H9 (cell line): ENCODE data around the gene GGA1. TPM values are rescaled to one million over a fixed set of nuclear protein-coding genes. Genes with fewer than 3 reads are reported as not detected.

ENCODE experiments used
- DNase-seq: peaks from one replicate; pipeline ENCODE4 v3.0.0-alpha.2; 2017
- H2AFZ ChIP-seq: one replicate; pipeline ENCODE4 v1.6.1; 2013; ENCODE audit warnings: mild to moderate bottlenecking, low read length, control low read depth, moderate library complexity
- H2AK5ac ChIP-seq: 2 replicates; pipeline ENCODE4 v1.6.1; 2013; ENCODE audit warnings: low read length, control low read depth, mixed read lengths; ENCODE audit not compliant: insufficient read length
- H2BK120ac ChIP-seq: one replicate; pipeline ENCODE4 v1.6.1; 2013; ENCODE audit warnings: low read depth, mild to moderate bottlenecking, low read length, control low read depth, inconsistent platforms; ENCODE audit not compliant: poor library complexity, severe bottlenecking
- H2BK12ac ChIP-seq: 2 replicates; pipeline ENCODE4 v1.6.1; 2013; ENCODE audit warnings: low read length, control low read depth, mixed read lengths, low read depth; ENCODE audit not compliant: insufficient read length
- H2BK15ac ChIP-seq: 2 replicates; pipeline ENCODE4 v1.6.1; 2013; ENCODE audit warnings: low read depth, low read length, control low read depth
- H2BK20ac ChIP-seq: one replicate; pipeline ENCODE4 v1.6.1; 2013; ENCODE audit warnings: low read depth, mild to moderate bottlenecking, low read length, control low read depth, inconsistent platforms; ENCODE audit not compliant: poor library complexity, severe bottlenecking
- H2BK5ac ChIP-seq: 2 replicates; pipeline ENCODE4 v1.6.1; 2013; ENCODE audit warnings: low read length, control low read depth, mixed read lengths; ENCODE audit not compliant: insufficient read length
- H3K14ac ChIP-seq: 2 replicates; pipeline ENCODE4 v1.6.1; 2013; ENCODE audit warnings: low read length, control low read depth; ENCODE audit not compliant: insufficient read depth
- H3K18ac ChIP-seq: 2 replicates; pipeline ENCODE4 v1.6.1; 2013; ENCODE audit warnings: low read depth, mild to moderate bottlenecking, mixed read lengths, low read length, control low read depth; ENCODE audit not compliant: insufficient read length
- H3K23ac ChIP-seq: 2 replicates; pipeline ENCODE4 v1.6.1; 2013; ENCODE audit warnings: low read length, control low read depth, mixed read lengths, low read depth; ENCODE audit not compliant: insufficient read length
- H3K23me2 ChIP-seq: 2 replicates; pipeline ENCODE4 v1.6.1; 2013; ENCODE audit warnings: low read depth, mild to moderate bottlenecking, mixed read lengths, low read length, control low read depth; ENCODE audit not compliant: insufficient read length, poor library complexity, severe bottlenecking
- H3K27ac ChIP-seq: 2 replicates; pipeline ENCODE4 v1.5.1; 2013; ENCODE audit warnings: low read length, control low read depth, mixed read lengths, low read depth; ENCODE audit not compliant: insufficient read length
- H3K27me3 ChIP-seq: 2 replicates; pipeline ENCODE4 v1.6.1; 2013; ENCODE audit warnings: low read length, control low read depth, inconsistent platforms; ENCODE audit not compliant: insufficient read depth
- H3K4ac ChIP-seq: 2 replicates; pipeline ENCODE4 v1.6.1; 2013; ENCODE audit warnings: low read depth, mild to moderate bottlenecking, control low read depth, inconsistent platforms, low read length, moderate library complexity
- H3K4me1 ChIP-seq: 2 replicates; pipeline ENCODE4 v1.6.1; 2013; ENCODE audit warnings: low read length, control low read depth, inconsistent platforms; ENCODE audit not compliant: insufficient read depth
- H3K4me2 ChIP-seq: 2 replicates; pipeline ENCODE4 v1.6.1; 2013; ENCODE audit warnings: low read length, control low read depth, mixed read lengths; ENCODE audit not compliant: insufficient read length, insufficient read depth
- H3K56ac ChIP-seq: 2 replicates; pipeline ENCODE4 v1.6.1; 2013; ENCODE audit warnings: low read depth, mild to moderate bottlenecking, mixed read lengths, low read length, control low read depth; ENCODE audit not compliant: insufficient read length
- H3K79me1 ChIP-seq: 2 replicates; pipeline ENCODE4 v1.6.1; 2013; ENCODE audit warnings: low read depth, mild to moderate bottlenecking, moderate library complexity, low read length, control low read depth, inconsistent platforms; ENCODE audit not compliant: insufficient read depth, poor library complexity, severe bottlenecking
- H3K79me2 ChIP-seq: 2 replicates; pipeline ENCODE4 v1.6.1; 2013; ENCODE audit warnings: low read length, control low read depth, inconsistent platforms; ENCODE audit not compliant: insufficient read depth
- H3K9ac ChIP-seq: 2 replicates; pipeline ENCODE4 v1.6.1; 2013; ENCODE audit warnings: low read length, control low read depth, mixed read lengths; ENCODE audit not compliant: insufficient read length; ENCODE audit errors: extremely low read depth
- H3K9me3 ChIP-seq: one replicate; pipeline ENCODE4 v1.6.1; 2013; ENCODE audit warnings: low read depth, low read length, inconsistent platforms; ENCODE audit not compliant: control insufficient read depth
- H3T11ph ChIP-seq: one replicate; pipeline ENCODE4 v1.6.1; 2013; ENCODE audit warnings: mild to moderate bottlenecking, low read length, control low read depth, inconsistent platforms
- H4K20me1 ChIP-seq: one replicate; pipeline ENCODE4 v1.6.1; 2013; ENCODE audit not compliant: control insufficient read depth, insufficient read length, insufficient read depth
- H4K5ac ChIP-seq: 2 replicates; pipeline ENCODE4 v1.6.1; 2013; ENCODE audit warnings: low read depth, mild to moderate bottlenecking, mixed read lengths, low read length, control low read depth; ENCODE audit not compliant: insufficient read length
- H4K8ac ChIP-seq: replicated peaks from 2 replicates; pipeline ENCODE4 v1.6.1; 2013; ENCODE audit warnings: low read length, control low read depth, mixed read lengths, low read depth; ENCODE audit not compliant: insufficient read length
- H4K91ac ChIP-seq: 2 replicates; pipeline ENCODE4 v1.6.1; 2013; ENCODE audit warnings: low read depth, mild to moderate bottlenecking, moderate library complexity, mixed read lengths, low read length, control low read depth; ENCODE audit not compliant: insufficient read length
- H3K27ac Mint-ChIP-seq, 3 experiments: 2 replicates in 2 of 3; 3 replicates in 1 of 3; pipeline ENCODE4 v1.8.0; 2020 to 2021; ENCODE audit warnings: mixed read lengths in 3 of 3, mild to moderate bottlenecking in 1 of 3, moderate library complexity in 1 of 3
- H3K27me3 Mint-ChIP-seq: 2 replicates; pipeline ENCODE4 v1.8.0; 2021; ENCODE audit warnings: low read depth, mild to moderate bottlenecking, moderate library complexity, mixed read lengths
- H3K36me3 Mint-ChIP-seq, 3 experiments: 2 replicates in 2 of 3; 3 replicates in 1 of 3; pipeline ENCODE4 v1.8.0; 2020 to 2021; ENCODE audit warnings: low read depth in 3 of 3, mixed read lengths in 3 of 3; ENCODE audit not compliant: insufficient read depth in 1 of 3
- H3K4me1 Mint-ChIP-seq, 2 experiments: 2 replicates each; pipeline ENCODE4 v1.8.0; 2020; ENCODE audit warnings: mixed read lengths in 2 of 2
- H3K4me3 Mint-ChIP-seq, 2 experiments: 2 replicates in 1 of 2; 3 replicates in 1 of 2; pipeline ENCODE4 v1.8.0; 2020 to 2021; ENCODE audit warnings: mild to moderate bottlenecking in 2 of 2, mixed read lengths in 2 of 2, moderate library complexity in 1 of 2
- H3K9me3 Mint-ChIP-seq, 2 experiments: 2 replicates in 1 of 2; 3 replicates in 1 of 2; pipeline ENCODE4 v1.8.0; 2020; ENCODE audit warnings: mild to moderate bottlenecking in 2 of 2, mixed read lengths in 2 of 2, moderate library complexity in 1 of 2
- CTCF ChIP-seq: fragments of 200-600 bp; sonication (generic); conservative IDR thresholded peaks from 3 replicates; pipeline ENCODE4 v1.8.0; 2021; ENCODE audit warnings: antibody characterized with exemption, mild to moderate bottlenecking
- WGBS: extraction: QIAGEN DNeasy Blood & Tissue Kit; methylation state at CpG from one replicate; pipeline ENCODE4 v1.1.7; 2013; ENCODE audit warnings: missing lambda C conversion rate, low lambda C conversion rate, mixed read lengths; ENCODE audit not compliant: insufficient read length; ENCODE audit errors: extremely low coverage; 5-methylcytosine and 5-hydroxymethylcytosine counted together
- total RNA-seq: library from RNA; stranded (reverse); gene quantifications from 2 replicates; pipeline ENCODE4 v1.2.1, GENCODE V29; 2021

GGA1 gene
- total RNA-seq, 1 experiment from 2014 or later = 61.7 TPM

- Histone ChIP-seq H2BK12ac (no peak overlapping the region), H3K4me2 (peak overlapping the region; percentile 95), H3K23me2 (peaks cover 7% of the 10 kb centered on the region), H3T11ph (no peak overlapping the region), H3K27ac (no peak overlapping the region), H3K9ac (peak overlapping the region; percentile 42), H3K79me1 (peaks cover 8% of the 10 kb centered on the region), H3K23ac (no peak overlapping the region), H3K4me1 (peaks cover 2% of the 10 kb centered on the region; the same call in 1 of the 2 replicates), H4K91ac (no peak overlapping the region), H3K56ac (no peak overlapping the region), H3K14ac (peak overlapping the region; percentile 79), H4K5ac (no peak overlapping the region), H2BK15ac (no peak overlapping the region), H2AFZ (no peak overlapping the region), H3K9me3 (no peaks in the 10 kb centered on the region), H2BK5ac (no peak overlapping the region), H3K4ac (no peak overlapping the region), H4K20me1 (no peaks in the 10 kb centered on the region), H3K18ac (no peak overlapping the region), H3K27me3 (no peaks in the 10 kb centered on the region), H3K79me2 (peaks cover 25% of the 10 kb centered on the region; the same call in 1 of the 2 replicates), H2BK120ac (no peak overlapping the region), H2BK20ac (no peak overlapping the region), H2AK5ac (no peak overlapping the region), H4K8ac (no peak overlapping the region)
- Mint-ChIP-seq H3K4me3 (peak overlapping the region; percentile 88 to 91), H3K27me3 (no peaks in the 10 kb centered on the region), H3K27ac (no peak overlapping the region; a peak in 1 of 7 replicates), H3K36me3 (peaks cover 0 to 15% (median 15%) of the 10 kb centered on the region in 3 experiments; a peak in 6 of 7 replicates), H3K9me3 (no peaks in the 10 kb centered on the region; a peak in 1 of 5 replicates), H3K4me1 (peaks cover 22 to 23% of the 10 kb centered on the region in 2 experiments)
- WGBS = no CpG with 5 or more reads among the region's 68 CpGs
- TF ChIP-seq CTCF = no peak
- no peak for DNase-seq
Measured at GRCh38 chr22:37659066-37659896, 50.6 kb downstream of the GGA1 start.
